Trophoblast cell (in vitro differentiated cells and primary cell): ENCODE measurements around the gene EIF2AK2.

Source experiments
- DNase-seq, 2 donors: peaks; one replicate each; pipeline ENCODE4 v3.0.0-alpha.2; 2016
- H2AFZ ChIP-seq: 2 replicates; pipeline ENCODE4 v1.6.1; 2013; ENCODE audit warnings: low read length, moderate library complexity, mild to moderate bottlenecking; ENCODE audit not compliant: insufficient read depth, poor library complexity
- H2AK5ac ChIP-seq: 2 replicates; pipeline ENCODE4 v1.6.1; 2013; ENCODE audit warnings: mild to moderate bottlenecking, low read length
- H2BK120ac ChIP-seq: 2 replicates; pipeline ENCODE4 v1.6.1; 2013; ENCODE audit warnings: low read length, mild to moderate bottlenecking, moderate library complexity; ENCODE audit not compliant: insufficient read depth, poor library complexity
- H2BK12ac ChIP-seq: 2 replicates; pipeline ENCODE4 v1.6.1; 2013; ENCODE audit warnings: mild to moderate bottlenecking, low read length, moderate library complexity
- H2BK5ac ChIP-seq: 2 replicates; pipeline ENCODE4 v1.6.1; 2013; ENCODE audit warnings: low read length, low read depth, moderate library complexity, mild to moderate bottlenecking; ENCODE audit not compliant: poor library complexity
- H3K14ac ChIP-seq: 2 replicates; pipeline ENCODE4 v1.6.1; 2013; ENCODE audit warnings: mild to moderate bottlenecking, low read length
- H3K18ac ChIP-seq: 2 replicates; pipeline ENCODE4 v1.6.1; 2013; ENCODE audit warnings: mild to moderate bottlenecking, low read length
- H3K23ac ChIP-seq: 2 replicates; pipeline ENCODE4 v1.6.1; 2013; ENCODE audit warnings: low read length
- H3K27ac ChIP-seq: 2 replicates; pipeline ENCODE4 v1.5.1; 2013; ENCODE audit warnings: low read depth, mild to moderate bottlenecking, inconsistent platforms, low read length, moderate library complexity
- H3K27me3 ChIP-seq: 2 replicates; pipeline ENCODE4 v1.6.1; 2013; ENCODE audit warnings: inconsistent platforms, mild to moderate bottlenecking, low read length, moderate library complexity; ENCODE audit not compliant: insufficient read depth
- H3K36me3 ChIP-seq, 2 experiments: 1 replicate in 1 of 2; 2 replicates in 1 of 2; pipeline ENCODE4 v1.6.1; 2013; ENCODE audit warnings: low read length in 2 of 2, mild to moderate bottlenecking in 2 of 2, moderate library complexity in 1 of 2; ENCODE audit not compliant: insufficient read depth in 2 of 2, control insufficient read depth in 1 of 2
- H3K4ac ChIP-seq: 2 replicates; pipeline ENCODE4 v1.6.1; 2013; ENCODE audit warnings: low read depth, mild to moderate bottlenecking, low read length, moderate library complexity
- H3K4me1 ChIP-seq, 2 experiments: 1 replicate in 1 of 2; 2 replicates in 1 of 2; pipeline ENCODE4 v1.6.1; 2013; ENCODE audit warnings: low read length in 2 of 2, mild to moderate bottlenecking in 2 of 2, moderate library complexity in 1 of 2; ENCODE audit not compliant: insufficient read depth in 2 of 2, control insufficient read depth in 1 of 2
- H3K4me2 ChIP-seq: 2 replicates; pipeline ENCODE4 v1.6.1; 2013; ENCODE audit warnings: inconsistent platforms, mild to moderate bottlenecking, low read length, moderate library complexity
- H3K4me3 ChIP-seq: 2 replicates; pipeline ENCODE4 v1.5.1; 2013; ENCODE audit warnings: mild to moderate bottlenecking, low read depth, low read length, inconsistent platforms
- H3K79me1 ChIP-seq: one replicate; pipeline ENCODE4 v1.6.1; 2013; ENCODE audit warnings: low read length
- H3K79me2 ChIP-seq: 2 replicates; pipeline ENCODE4 v1.6.1; 2013; ENCODE audit warnings: low read length, mild to moderate bottlenecking; ENCODE audit not compliant: control insufficient read depth, insufficient read depth, poor library complexity
- H3K9ac ChIP-seq: 2 replicates; pipeline ENCODE4 v1.6.1; 2013; ENCODE audit warnings: mild to moderate bottlenecking, low read length
- H3K9me3 ChIP-seq: 2 replicates; pipeline ENCODE4 v1.6.1; 2013; ENCODE audit warnings: low read depth, mild to moderate bottlenecking, control low read depth, inconsistent platforms, low read length; ENCODE audit not compliant: insufficient read depth
- H4K12ac ChIP-seq: 2 replicates; pipeline ENCODE4 v1.6.1; 2013; ENCODE audit warnings: low read depth, mild to moderate bottlenecking, low read length, moderate library complexity
- H4K8ac ChIP-seq: 2 replicates; pipeline ENCODE4 v1.6.1; 2013; ENCODE audit warnings: low read depth, mild to moderate bottlenecking, low read length, moderate library complexity
- H4K91ac ChIP-seq: one replicate; pipeline ENCODE4 v1.6.1; 2013; ENCODE audit warnings: low read depth, mild to moderate bottlenecking, low read length, moderate library complexity
- WGBS: extraction: QIAGEN DNeasy Blood & Tissue Kit; methylation state at CpG from one replicate; pipeline ENCODE4 v1.1.7; 2013; ENCODE audit warnings: missing lambda C conversion rate; ENCODE audit not compliant: insufficient read length, insufficient coverage; ENCODE audit errors: extremely low coverage; 5-methylcytosine and 5-hydroxymethylcytosine counted together

EIF2AK2 gene

DNA sequence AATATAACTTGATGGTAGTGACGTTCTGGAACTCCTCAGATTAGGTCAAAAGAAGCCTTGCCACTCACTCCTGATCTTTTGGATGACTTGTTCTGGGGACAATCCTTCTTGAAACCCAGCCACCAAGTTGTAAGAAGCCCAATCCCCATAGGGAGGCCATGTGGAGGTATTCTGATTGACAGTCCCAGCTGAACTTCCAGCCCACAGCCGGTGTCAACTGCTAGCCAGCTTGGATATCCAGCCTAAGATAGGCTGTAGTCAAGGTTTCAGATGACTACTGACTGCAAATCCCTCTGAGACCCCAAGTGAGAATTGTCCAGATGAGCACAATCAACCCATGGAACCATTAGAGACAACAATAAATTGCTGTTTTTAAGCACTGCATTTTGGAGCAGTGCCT, 31.4 kb downstream of the EIF2AK2 start:
- no peak for DNase-seq
- WGBS = no CpG with 5 or more reads among the region's 2 CpGs
- Histone ChIP-seq H3K79me2 (no peaks in the 10 kb centered on the region), H2AK5ac (no peak overlapping the region), H4K8ac (no peak overlapping the region), H2BK5ac (no peak overlapping the region), H3K9me3 (peaks cover 2% of the 10 kb centered on the region), H3K4me3 (no peak overlapping the region), H3K23ac (no peak overlapping the region), H3K4me1 (no peaks in the 10 kb centered on the region), H3K36me3 (peaks cover 10% of the 10 kb centered on the region in 2 experiments), H4K12ac (no peak overlapping the region), H3K27me3 (no peaks in the 10 kb centered on the region), H3K14ac (no peak overlapping the region), H3K27ac (no peak overlapping the region), H3K18ac (no peak overlapping the region), H3K9ac (no peak overlapping the region), H4K91ac (no peak overlapping the region), H3K4me2 (no peak overlapping the region), H3K4ac (no peak overlapping the region), H2BK120ac (no peak overlapping the region), H2AFZ (no peak overlapping the region), H3K79me1 (no peaks in the 10 kb centered on the region), H2BK12ac (no peak overlapping the region)

DNA sequence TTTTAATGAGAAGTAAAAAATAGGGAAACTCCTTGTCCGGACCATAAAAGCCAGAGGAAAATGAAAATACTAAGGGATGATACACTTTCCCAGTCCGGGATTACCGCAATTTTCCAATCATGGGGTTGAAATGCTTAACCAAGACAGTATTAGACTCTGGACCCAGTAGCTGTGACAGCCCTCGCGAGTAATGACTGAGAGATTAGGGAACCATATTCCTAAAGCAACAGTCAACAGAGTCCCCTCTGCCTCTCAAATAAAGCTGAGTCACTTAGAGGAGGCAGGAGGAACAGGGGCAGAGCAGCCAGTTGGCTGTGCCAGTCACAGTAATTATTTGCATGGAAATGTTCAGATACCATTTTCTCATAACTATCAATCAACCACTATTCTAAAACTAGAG, 37.6 kb downstream of the EIF2AK2 start:
- no peak overlapping the region for H3K9ac ChIP-seq
- peaks cover 10% of the 10 kb centered on the region in 2 experiments for H3K36me3 ChIP-seq

DNA sequence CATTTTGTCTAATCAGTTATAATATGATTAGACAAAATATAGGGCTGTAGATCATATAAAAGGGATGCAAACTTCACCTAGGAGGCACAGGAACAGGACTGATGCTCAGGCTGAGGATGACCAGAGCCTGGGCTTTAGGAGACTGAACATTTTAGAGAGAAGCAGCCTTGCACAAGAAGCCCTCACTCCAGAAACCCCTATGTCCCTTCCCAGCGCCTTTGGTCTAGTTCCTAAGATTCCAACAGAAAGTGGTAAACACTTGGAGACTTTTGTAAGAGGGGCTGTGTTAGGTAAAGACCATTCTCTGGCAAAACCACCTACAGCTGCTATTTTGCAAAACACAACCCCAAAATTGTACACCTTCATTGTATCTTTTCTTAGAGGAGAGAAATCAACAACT, 39.2 kb downstream of the EIF2AK2 start:
- Histone ChIP-seq H3K9me3 (no peaks in the 10 kb centered on the region), H3K4me3 (no peak overlapping the region), H3K9ac (no peak overlapping the region), H2AFZ (no peak overlapping the region), H3K79me1 (no peaks in the 10 kb centered on the region), H4K91ac (no peak overlapping the region), H3K14ac (no peak overlapping the region), H3K23ac (no peak overlapping the region), H3K79me2 (no peaks in the 10 kb centered on the region), H3K4me2 (no peak overlapping the region), H3K27ac (no peak overlapping the region), H4K12ac (no peak overlapping the region), H3K18ac (no peak overlapping the region), H4K8ac (no peak overlapping the region), H2BK12ac (no peak overlapping the region), H2BK5ac (no peak overlapping the region), H3K4ac (no peak overlapping the region), H2BK120ac (no peak overlapping the region), H3K36me3 (peaks cover 10% of the 10 kb centered on the region in 2 experiments), H3K4me1 (no peaks in the 10 kb centered on the region), H2AK5ac (no peak overlapping the region), H3K27me3 (no peaks in the 10 kb centered on the region)
- peak; percentile 64 to 81 for DNase-seq
- WGBS = no CpG with 5 or more reads among the region's 1 CpG

More for the DNA sequence above, 37.6 kb downstream of the EIF2AK2 start:
- no peak overlapping the region for H2BK12ac ChIP-seq
- H3K9me3 ChIP-seq = no peaks in the 10 kb centered on the region
- no peak overlapping the region for H4K8ac ChIP-seq
- H3K27ac ChIP-seq = no peak overlapping the region
- H4K91ac ChIP-seq = no peak overlapping the region
- no peak overlapping the region for H3K4me3 ChIP-seq
- H3K18ac ChIP-seq = no peak overlapping the region
- DNase-seq = no peak
- H4K12ac ChIP-seq = no peak overlapping the region
- peak overlapping the region; percentile 63 for H2AFZ ChIP-seq
- H3K79me2 ChIP-seq = no peaks in the 10 kb centered on the region
- H2BK5ac ChIP-seq = no peak overlapping the region
- WGBS = no CpG with 5 or more reads among the region's 5 CpGs
- no peaks in the 10 kb centered on the region for H3K4me1 ChIP-seq
- no peak overlapping the region for H3K4ac ChIP-seq
- no peak overlapping the region for H3K23ac ChIP-seq
- no peaks in the 10 kb centered on the region for H3K79me1 ChIP-seq
- no peaks in the 10 kb centered on the region for H3K27me3 ChIP-seq
- H2BK120ac ChIP-seq = no peak overlapping the region
- H3K14ac ChIP-seq = no peak overlapping the region
- H2AK5ac ChIP-seq = no peak overlapping the region
- H3K4me2 ChIP-seq = no peak overlapping the region

DNA sequence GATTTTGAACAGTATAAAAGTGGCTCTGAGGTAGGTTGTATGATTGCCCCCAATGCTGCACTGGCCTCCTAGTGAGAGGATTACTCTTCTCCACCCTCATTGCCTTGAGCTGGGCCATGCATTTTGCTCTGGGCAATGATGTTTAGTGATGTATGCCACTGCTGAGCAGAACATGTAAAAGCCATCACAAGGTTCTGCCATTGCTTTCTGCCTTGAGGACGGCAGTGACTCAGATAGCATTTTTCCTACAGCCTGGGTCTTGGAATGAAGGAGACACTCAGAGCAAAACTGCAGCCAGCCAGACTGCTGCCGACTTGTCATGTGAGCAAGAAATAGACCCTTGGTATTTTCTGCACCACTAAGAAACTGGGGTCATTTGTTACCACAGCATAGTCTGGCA, 44.8 kb downstream of the EIF2AK2 start:
- no peak overlapping the region for H3K18ac ChIP-seq
- H3K79me1 ChIP-seq = no peaks in the 10 kb centered on the region
- H4K8ac ChIP-seq = no peak overlapping the region
- no peak overlapping the region for H3K4me3 ChIP-seq
- no peaks in the 10 kb centered on the region for H3K27me3 ChIP-seq
- H3K23ac ChIP-seq = no peak overlapping the region
- no CpG with 5 or more reads among the region's 2 CpGs for WGBS
- H3K79me2 ChIP-seq = no peaks in the 10 kb centered on the region
- H3K4me1 ChIP-seq = no peaks in the 10 kb centered on the region
- no peak overlapping the region for H2BK5ac ChIP-seq
- H3K27ac ChIP-seq = no peak overlapping the region
- H3K4me2 ChIP-seq = no peak overlapping the region
- H3K36me3 ChIP-seq = peaks cover 0 to 9% of the 10 kb centered on the region in 2 experiments
- H2AFZ ChIP-seq = no peak overlapping the region
- no peak overlapping the region for H3K9ac ChIP-seq
- no peak overlapping the region for H4K91ac ChIP-seq
- H4K12ac ChIP-seq = no peak overlapping the region
- no peak overlapping the region for H2BK12ac ChIP-seq
- H3K14ac ChIP-seq = no peak overlapping the region
- H3K4ac ChIP-seq = no peak overlapping the region
- no peak overlapping the region for H2BK120ac ChIP-seq
- no peak overlapping the region for H2AK5ac ChIP-seq
- peak; percentile 70 for DNase-seq
- H3K9me3 ChIP-seq = no peaks in the 10 kb centered on the region
